ENCODE measurements around the gene UNC13D.
A peak's percentile ranks its signal among the peaks of the same experiment; 100 is the strongest.

The UNC13D gene

DNA sequence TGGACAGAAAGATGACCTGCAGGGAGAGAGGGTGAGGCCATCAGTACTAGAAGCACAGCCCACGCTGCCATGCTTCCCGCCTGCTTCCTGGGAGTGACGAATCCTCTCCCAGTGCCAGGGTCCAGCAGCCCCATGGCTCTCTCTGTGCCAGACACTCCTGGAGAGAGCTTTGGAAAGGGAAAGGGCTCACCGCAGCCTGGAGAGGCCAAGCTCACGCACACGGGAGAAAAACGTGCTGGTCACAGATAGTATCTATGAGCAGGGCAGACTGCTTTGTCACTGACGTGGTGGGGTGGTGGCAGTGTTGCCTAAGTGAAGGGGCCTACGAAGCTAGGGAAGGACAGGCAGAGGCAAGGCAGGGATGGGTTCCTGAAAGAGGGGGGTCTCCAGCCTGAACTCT, 5.5 kb upstream of the UNC13D start:
- no peak for DNase-seq

DNA sequence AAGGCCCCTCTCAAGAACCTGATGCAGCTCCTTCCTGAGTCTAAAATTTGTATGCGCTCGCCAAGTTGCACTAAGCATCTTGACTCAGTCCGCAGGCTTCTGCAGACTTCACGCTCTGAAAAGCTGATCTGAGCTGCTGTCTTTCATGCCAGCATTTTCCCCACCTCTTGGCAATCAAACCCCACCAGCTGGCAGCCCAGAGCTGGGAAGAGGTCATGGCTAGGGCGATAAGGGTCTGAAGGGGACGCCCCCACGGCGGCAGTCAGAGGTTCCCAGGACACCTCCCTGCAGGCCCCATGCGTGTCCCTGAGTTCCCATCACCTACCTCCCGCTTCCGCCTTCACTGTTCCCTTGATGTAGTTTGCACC, 5.1 kb upstream of the UNC13D start:
- no peak for DNase-seq

GRCh38 chr17:75848523-75849278, 4.5 kb upstream of the UNC13D start:
- no peak for DNase-seq

DNA sequence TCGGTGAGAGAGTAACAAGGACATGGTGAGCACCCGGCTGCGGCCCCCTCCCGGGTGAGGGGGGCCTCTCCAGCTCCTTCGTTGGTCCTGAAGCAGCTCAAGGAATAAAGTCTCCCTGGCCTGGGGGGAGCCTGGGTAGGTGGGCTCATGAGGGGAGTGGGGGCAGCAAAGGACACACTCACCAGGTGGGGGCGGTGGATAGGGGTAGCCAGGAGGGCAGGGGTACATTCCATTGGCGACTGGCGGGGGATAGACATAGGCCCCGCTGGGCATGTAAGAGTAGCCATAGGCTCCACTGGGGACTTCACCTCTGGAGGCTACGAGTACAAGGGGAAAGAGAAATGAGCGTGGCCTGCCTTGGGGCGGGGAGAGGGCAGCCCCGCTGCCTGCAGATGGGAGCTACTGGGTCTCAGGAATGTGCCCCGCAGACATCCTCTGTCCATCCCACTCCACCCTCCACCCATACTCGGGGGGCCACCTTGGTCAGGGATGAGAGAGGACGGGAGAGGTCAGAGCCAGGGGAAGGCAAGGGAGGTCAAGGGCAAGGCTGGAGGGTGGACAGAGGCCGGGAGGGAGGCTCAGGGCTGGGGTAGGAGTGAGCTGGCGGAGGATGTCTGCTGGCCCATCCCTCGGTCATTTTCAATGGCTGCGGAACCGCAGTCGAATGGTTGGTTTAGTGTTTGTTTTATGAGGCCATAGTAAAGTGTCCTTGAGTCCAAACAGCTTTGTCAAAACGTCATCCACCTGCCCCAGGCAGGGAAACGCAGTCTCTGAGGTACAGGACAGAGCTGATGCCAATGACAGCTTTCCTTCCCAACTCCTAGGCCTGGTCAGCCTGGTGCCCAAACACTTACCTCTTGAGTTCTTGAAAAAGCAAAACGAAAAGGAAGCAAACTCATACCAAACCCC, 3.7 kb upstream of the UNC13D start:
- DNase-seq = no peak

GRCh38 chr17:75846692-75847613, 2.7 kb upstream of the UNC13D start:
- no peak for DNase-seq

DNA sequence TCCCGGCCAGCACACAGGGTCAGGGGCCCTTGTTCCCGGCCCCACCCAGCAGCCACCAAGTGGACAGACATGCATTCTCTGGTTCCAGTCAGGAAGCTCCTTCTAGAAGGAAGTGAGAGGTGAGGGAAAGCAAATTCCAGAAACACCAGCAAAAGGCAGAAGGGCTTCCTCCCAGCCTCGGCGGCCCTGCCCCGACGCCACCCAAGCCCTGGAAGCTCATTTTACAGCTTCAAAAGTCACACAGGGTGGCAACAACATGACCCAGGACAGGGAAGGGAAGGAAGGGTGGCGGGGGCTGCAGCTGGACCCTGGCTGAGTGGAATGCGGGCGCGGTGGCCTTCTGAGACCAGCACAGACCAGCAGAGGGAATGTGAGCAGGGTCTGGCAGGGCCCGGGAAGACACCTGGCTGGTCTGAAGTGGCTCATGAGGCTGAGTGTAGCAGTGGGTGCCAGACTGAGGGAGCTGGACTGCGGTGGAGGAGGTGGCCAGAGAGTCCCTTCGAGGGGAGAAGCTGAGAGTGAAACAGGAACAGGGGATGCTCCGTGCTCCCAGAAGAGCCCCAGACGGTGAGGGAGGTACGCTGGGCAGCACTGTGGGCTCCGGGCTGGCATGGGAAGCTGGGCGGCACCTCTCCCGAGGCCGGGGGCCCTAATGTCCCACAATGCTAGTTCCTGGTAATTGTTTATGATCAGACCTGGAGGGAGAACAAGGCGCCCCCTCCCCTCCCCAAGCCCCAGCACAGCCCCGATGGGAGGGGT, 1.9 kb upstream of the UNC13D start:
- DNase-seq = no peak

GRCh38 chr17:75845058-75845711, 981 bp upstream of the UNC13D start:
- DNase-seq = no peak

- no peak for DNase-seq
These were observed 390 bp upstream of the UNC13D start for GRCh38 chr17:75844530-75845057.

GRCh38 chr17:75842963-75843576, 1.1 kb downstream of the UNC13D start:
- DNase-seq = no peak

DNA sequence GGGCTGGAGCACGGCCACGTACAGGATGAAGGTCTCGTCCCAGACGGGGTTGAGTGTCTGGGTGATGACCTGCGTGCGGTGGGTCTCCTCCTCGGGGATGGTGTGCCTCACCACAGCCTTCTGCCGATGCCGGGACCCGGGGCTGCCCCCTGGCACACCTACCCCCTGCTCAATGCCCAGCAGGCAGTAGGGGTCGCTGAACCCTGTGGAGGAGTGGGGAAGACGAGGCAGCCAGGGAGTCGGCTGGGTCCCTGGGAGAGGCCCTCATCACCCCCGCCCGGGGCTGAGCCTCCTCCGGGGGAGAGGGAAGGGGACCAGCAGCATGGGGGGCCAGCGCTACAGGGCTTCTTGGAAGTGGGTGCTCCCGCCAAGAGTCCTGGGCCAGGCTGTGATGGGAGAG, 1.8 kb downstream of the UNC13D start:
- no peak for DNase-seq

- DNase-seq = no peak
These were observed 3.4 kb downstream of the UNC13D start for GRCh38 chr17:75840799-75841164.

GRCh38 chr17:75839942-75840798, 4.0 kb downstream of the UNC13D start:
- DNase-seq = no peak

- DNase-seq = no peak
These were observed 5.8 kb downstream of the UNC13D start for GRCh38 chr17:75838410-75838809.

DNA sequence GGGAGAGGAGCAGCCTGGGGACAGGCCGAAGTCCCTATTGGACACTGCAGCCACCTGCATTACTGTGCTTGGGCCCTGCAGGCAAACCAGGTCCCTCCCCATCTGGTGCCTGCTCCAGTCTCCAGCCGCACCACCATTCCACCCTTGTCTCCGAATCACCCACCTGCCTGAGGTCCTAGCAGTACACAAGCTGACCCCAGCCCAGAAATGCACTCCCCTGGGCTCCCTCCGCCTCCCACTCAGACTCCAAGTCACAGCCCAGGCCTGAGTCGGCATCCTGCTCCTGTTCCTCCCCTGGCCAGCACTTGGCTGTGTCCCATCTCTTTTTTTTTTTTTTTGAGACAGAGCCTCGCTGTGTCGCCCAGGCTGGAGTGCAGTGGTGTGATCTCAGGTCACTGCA, 6.3 kb downstream of the UNC13D start:
- no peak for DNase-seq

GRCh38 chr17:75836605-75837004, 7.6 kb downstream of the UNC13D start:
- no peak for DNase-seq

DNA sequence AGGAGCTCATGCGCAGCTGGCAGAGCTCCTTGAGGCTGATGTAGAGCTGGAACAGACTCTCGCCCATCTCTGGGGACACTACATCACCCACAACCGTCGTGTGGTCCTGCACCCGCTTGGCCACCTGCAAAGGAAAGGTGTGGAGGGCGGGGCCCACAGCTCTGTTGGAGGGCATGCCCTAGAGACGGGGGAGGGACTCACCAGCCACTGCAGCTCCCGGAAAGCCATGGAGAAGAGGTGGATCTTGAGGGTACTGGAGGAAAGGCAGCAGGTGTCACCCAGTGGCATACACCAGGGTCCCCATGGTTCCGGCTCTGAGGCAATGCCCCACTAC, 8.6 kb downstream of the UNC13D start:
- peak; percentile 31 for DNase-seq

DNA sequence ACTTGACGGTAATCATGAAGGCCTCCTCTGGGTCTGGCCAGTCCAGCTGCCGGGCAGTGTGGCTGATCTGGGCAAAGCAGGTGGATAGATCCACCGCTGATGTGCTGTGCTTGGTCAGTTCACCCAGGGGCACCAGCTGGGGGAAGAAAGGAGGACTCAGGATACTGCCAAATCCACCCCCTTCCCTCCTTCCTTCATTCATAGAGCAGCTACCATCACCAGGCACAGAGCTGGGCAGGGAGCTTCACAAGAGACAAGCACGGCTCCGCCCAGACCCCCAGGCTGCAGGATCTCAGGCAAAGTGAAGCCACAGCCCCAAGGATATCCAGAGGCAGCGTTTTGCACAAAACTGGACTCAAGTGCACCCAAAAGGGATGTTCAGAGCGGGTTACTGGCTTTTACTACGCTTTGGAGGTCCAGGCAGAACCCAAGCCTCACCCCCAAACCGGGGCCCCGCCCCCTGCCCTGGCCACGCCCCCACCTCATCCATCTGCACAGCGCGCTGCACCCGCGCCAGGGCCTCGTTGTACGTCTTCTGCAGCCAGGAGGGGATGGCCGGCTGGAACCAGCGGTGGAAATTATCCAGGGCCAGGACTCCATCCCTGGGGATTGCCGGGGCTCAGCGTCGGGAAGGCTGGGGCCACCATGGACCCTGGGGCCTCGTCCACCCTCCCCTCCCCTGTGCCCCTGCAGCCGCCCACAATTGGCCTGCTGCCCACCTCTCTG, 9.1 kb downstream of the UNC13D start:
- DNase-seq = no peak

DNA sequence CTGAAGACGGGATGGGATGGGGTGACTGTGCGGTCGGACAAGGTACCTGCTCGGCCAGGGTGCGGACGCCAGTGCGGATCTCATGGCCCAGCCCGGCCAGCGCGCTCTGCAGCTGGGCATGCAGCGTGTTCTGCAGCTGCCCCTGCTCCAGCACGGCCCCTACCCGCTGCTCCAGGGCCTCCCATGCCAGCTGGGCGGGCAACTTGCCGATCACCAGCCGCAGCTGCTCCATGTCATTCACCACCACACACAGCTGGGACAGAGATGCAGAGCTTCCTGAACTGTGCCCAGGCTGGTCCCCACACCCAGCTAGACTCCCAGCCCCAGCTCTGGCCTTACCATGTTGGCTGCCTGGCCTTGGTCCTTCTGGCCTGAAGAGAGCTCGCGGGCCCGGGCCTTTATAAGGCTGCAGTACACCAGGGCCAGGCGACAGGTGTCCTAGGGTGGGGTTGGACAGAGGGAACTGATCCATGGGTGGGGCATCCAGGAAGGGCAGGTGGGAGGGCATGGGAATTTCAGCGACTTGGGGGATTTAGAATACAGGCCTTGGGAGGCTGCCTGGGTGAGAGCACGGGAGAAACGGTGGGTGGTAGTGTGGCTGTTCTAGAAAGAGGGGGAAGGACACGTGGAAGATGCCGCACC, 9.8 kb downstream of the UNC13D start:
- DNase-seq = no peak
